ENCODE results near the gene NUFIP2. TPM values are rescaled to one million over a fixed set of nuclear protein-coding genes. Genes with fewer than 3 reads are reported as not detected.
"Not testable (repeated sequence)": the region's sequence is repeated elsewhere in the genome, so short reads cannot be mapped to it uniquely, and the experiment has no call there.

Gene NUFIP2
- 40.5 TPM for total RNA-seq
- long read RNA-seq, full-length matches to known transcripts, result 3 of 11 reads
- long read RNA-seq, partial matches to known transcripts, result 2 of 11 reads
- long read RNA-seq, other reads (novel, unspliced or antisense), result 6 of 11 reads

GRCh38 chr17:29293890-29294579 is at the start of gene NUFIP2:
Gene NUFIP2, minus strand, starts transcription at chr17:29294148. Its CDS starts 89 bp downstream, at chr17:29294059.
- Histone ChIP-seq H3K36me3 (peaks cover 10% of the 10 kb centered on the region), H3K27me3 (ENCODE audit: low read depth) (no peaks in the 10 kb centered on the region), H3K4me3 (peak within 1 kb of the TSS; percentile 80), H3K9me3 (replicated peaks) (no peaks in the 10 kb centered on the region), H3K27ac (replicated peaks) (peak within 1 kb of the TSS; percentile 95), H3K4me1 (peaks cover 53% of the 10 kb centered on the region)
- intact Hi-C loops (cut with micrococcal nuclease), result loop anchor here (10.0 kb wide), 1 partner anchor 149 kb away; no protein-coding TSS in a partner anchor
- DNase-seq, result peak; percentile 99
- TF ChIP-seq CTCF (IDR thresholded peaks at IDR 0.05; ENCODE audit: borderline replicate concordance), result no peak

DNA sequence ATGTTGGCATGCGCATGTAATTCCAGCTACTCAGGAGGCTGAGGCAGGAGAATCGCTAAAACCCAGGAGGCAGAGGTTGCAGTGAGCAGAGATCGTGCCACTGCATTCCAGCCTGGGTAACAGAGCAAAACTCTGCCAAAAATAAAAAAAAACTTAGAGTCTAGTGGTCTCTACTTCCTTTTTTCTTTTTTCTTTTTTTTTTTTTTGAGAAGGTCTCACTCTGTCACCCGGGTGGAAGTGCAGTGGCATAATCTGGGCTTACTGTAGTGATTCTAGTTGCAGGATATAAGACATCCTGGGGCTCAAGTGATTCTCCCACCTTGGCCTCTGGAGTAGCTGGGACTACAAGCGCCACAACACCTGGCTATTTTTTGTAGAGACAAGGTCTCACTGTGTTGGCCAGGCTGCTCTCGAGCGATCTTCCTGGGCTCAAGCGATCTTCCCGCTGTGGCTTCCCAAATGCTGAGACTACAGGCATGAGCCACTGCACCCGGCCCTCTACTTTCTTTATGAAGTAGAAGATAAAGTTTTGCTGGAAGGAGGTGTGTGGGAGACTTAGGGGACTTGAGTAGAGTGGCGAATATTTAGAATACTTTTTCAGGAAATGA is 48.3 kb upstream of the NUFIP2 start:
- intact Hi-C loops (cut with micrococcal nuclease), result no loop called here
- no peak for DNase-seq
- Histone ChIP-seq H3K27ac (replicated peaks) (no peak overlapping the region), H3K4me3 (no peak overlapping the region), H3K36me3 (no peaks in the 10 kb centered on the region), H3K9me3 (replicated peaks) (no peaks in the 10 kb centered on the region), H3K4me1 (no peaks in the 10 kb centered on the region), H3K27me3 (ENCODE audit: low read depth) (peaks cover 5% of the 10 kb centered on the region)
- TF ChIP-seq CTCF (IDR thresholded peaks at IDR 0.05; ENCODE audit: borderline replicate concordance), result no peak

DNA sequence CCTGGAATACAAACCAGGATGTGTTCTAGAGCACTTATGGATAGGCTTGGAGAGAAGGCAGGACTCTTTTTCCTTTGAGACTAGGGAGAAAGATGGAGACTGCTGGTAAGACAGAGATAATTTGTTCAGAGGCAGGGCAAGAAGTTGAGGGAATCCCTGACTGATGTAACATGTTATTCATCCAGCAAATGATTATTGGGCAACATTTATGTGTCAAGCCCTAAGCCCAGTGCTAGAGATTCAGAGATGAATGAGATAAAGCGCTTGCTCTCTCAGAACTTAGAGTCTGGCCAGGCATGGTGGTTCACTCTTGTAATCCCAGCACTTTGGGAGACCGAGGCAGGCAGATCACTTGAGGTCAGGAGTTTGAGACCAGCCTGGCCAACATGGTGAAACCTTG is 47.8 kb upstream of the NUFIP2 start:
- peaks cover 5% of the 10 kb centered on the region for H3K27me3 ChIP-seq (ENCODE audit: low read depth)
- intact Hi-C loops (cut with micrococcal nuclease), result no loop called here
- no peak for DNase-seq
- H3K36me3 ChIP-seq, result no peaks in the 10 kb centered on the region
- no peak overlapping the region for H3K27ac ChIP-seq (replicated peaks)
- H3K4me3 ChIP-seq, result no peak overlapping the region
- no peak for TF ChIP-seq CTCF (IDR thresholded peaks at IDR 0.05; ENCODE audit: borderline replicate concordance)
- no peaks in the 10 kb centered on the region for H3K4me1 ChIP-seq
- no peaks in the 10 kb centered on the region for H3K9me3 ChIP-seq (replicated peaks)

- H3K4me3 ChIP-seq; H3K36me3 ChIP-seq; H3K4me1 ChIP-seq; intact Hi-C loops (cut with micrococcal nuclease); H3K27ac ChIP-seq (replicated peaks); DNase-seq; H3K27me3 ChIP-seq (ENCODE audit: low read depth); H3K9me3 ChIP-seq (replicated peaks): not testable (repeated sequence)
Measured at GRCh38 chr17:29339016-29339415, 45.1 kb upstream of the NUFIP2 start.

- intact Hi-C loops (cut with micrococcal nuclease), result no loop called here
- no peaks in the 10 kb centered on the region for H3K4me1 ChIP-seq
- no peak for DNase-seq
- no peak overlapping the region for H3K27ac ChIP-seq (replicated peaks)
- H3K36me3 ChIP-seq, result no peaks in the 10 kb centered on the region
- no peaks in the 10 kb centered on the region for H3K27me3 ChIP-seq (ENCODE audit: low read depth)
- no peak for TF ChIP-seq CTCF (IDR thresholded peaks at IDR 0.05; ENCODE audit: borderline replicate concordance)
- no peaks in the 10 kb centered on the region for H3K9me3 ChIP-seq (replicated peaks)
- H3K4me3 ChIP-seq, result no peak overlapping the region
Measured at GRCh38 chr17:29331708-29332085, 37.7 kb upstream of the NUFIP2 start.
